Stimulated activated CD8-positive, alpha-beta memory T cell treated with anti-CD3 and anti-CD28 coated beads, Interleukin-12 subunit alpha, Interleukin-12 subunit beta, amount 100 ng/mL, for 1 hour (primary cell): ENCODE results near the gene TBXA2R.
"Not testable (repeated sequence)": the region's sequence is repeated elsewhere in the genome, so short reads cannot be mapped to it uniquely, and the experiment has no call there.

Source experiments
- DNase-seq: peaks from one replicate; pipeline ENCODE4 v3.0.0-alpha.2; 2020; ENCODE audit warnings: low read depth

The TBXA2R gene

GRCh38 chr19:3605361-3605760, 1.3 kb downstream of the TBXA2R start:
- no peak for DNase-seq

- no peak for DNase-seq
Observed at GRCh38 chr19:3604987-3605343, 1.7 kb downstream of the TBXA2R start.

- no peak for DNase-seq
Observed at GRCh38 chr19:3604227-3604986, 2.3 kb downstream of the TBXA2R start.

GRCh38 chr19:3603121-3603811, 3.4 kb downstream of the TBXA2R start:
- DNase-seq, result no peak

GRCh38 chr19:3601021-3601420, 5.7 kb downstream of the TBXA2R start:
- no peak for DNase-seq

- DNase-seq, result no peak
Observed at GRCh38 chr19:3599776-3600187, 6.9 kb downstream of the TBXA2R start.

- DNase-seq, result no peak
Observed at GRCh38 chr19:3595521-3596061, 11.1 kb downstream of the TBXA2R start.

GRCh38 chr19:3593156-3593555, 13.5 kb downstream of the TBXA2R start:
- DNase-seq, result no peak

- no peak for DNase-seq
Observed at GRCh38 chr19:3591876-3592613, 14.6 kb downstream of the TBXA2R start.

GRCh38 chr19:3590991-3591659, 15.6 kb downstream of the TBXA2R start:
- no peak for DNase-seq

- no peak for DNase-seq
Observed at GRCh38 chr19:3589949-3590348, 16.7 kb downstream of the TBXA2R start.

GRCh38 chr19:3589439-3589838, 17.2 kb downstream of the TBXA2R start:
- no peak for DNase-seq

- no peak for DNase-seq
Observed at GRCh38 chr19:3586707-3587346, 19.8 kb downstream of the TBXA2R start.

- DNase-seq, result no peak
Observed at GRCh38 chr19:3586127-3586626, 20.5 kb downstream of the TBXA2R start.

GRCh38 chr19:3585301-3586126, 21.2 kb downstream of the TBXA2R start, which contains the start of gene GIPC3:
Gene GIPC3 (plus strand): TSS chr19:3585478. CDS start chr19:3585598, 120 bp downstream.
- DNase-seq, result no peak

- DNase-seq, result not testable (repeated sequence)
Observed at GRCh38 chr19:3584036-3584802, 22.5 kb downstream of the TBXA2R start.

GRCh38 chr19:3581792-3582191, 24.9 kb downstream of the TBXA2R start:
- not testable (repeated sequence) for DNase-seq

GRCh38 chr19:3580156-3580934, 26.3 kb downstream of the TBXA2R start:
- DNase-seq, result no peak

GRCh38 chr19:3578390-3578789, 28.3 kb downstream of the TBXA2R start:
- DNase-seq, result no peak
